Stimulated activated CD4-positive, alpha-beta T cell treated with anti-CD3 and anti-CD28 coated beads, Interleukin-1b, Interleukin-23, amount 100 ng/mL, for 24 hours (primary cell): ENCODE data around the gene APOOL.
"Not testable (repeated sequence)": the region's sequence is repeated elsewhere in the genome, so short reads cannot be mapped to it uniquely, and the experiment has no call there.

Experiments used
- DNase-seq, 4 experiments: peaks; one replicate each; pipeline ENCODE4 v3.0.0-alpha.2; 2020; ENCODE audit warnings: low read depth in 4 of 4, low spot score in 1 of 4

Gene APOOL

DNA sequence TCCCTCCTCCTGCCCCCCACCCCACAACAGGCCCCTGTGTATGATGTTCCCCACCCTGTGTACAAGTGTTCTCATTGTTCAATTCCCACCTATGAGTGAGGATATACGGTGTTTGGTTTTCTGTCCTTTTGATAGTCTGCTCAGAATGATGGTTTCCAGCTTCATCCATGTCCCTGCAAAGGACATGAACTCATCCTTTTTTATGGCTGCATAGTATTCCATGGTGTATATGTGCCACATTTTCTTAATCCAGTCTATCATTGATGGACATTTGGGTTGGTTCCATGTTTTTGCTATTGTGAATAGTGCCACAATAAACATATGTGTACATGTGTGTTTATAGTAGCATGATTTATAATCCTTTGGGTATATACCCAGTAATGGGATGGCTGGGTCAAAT lies 73.6 kb downstream of the APOOL start:
- DNase-seq, result not testable (repeated sequence)

DNA sequence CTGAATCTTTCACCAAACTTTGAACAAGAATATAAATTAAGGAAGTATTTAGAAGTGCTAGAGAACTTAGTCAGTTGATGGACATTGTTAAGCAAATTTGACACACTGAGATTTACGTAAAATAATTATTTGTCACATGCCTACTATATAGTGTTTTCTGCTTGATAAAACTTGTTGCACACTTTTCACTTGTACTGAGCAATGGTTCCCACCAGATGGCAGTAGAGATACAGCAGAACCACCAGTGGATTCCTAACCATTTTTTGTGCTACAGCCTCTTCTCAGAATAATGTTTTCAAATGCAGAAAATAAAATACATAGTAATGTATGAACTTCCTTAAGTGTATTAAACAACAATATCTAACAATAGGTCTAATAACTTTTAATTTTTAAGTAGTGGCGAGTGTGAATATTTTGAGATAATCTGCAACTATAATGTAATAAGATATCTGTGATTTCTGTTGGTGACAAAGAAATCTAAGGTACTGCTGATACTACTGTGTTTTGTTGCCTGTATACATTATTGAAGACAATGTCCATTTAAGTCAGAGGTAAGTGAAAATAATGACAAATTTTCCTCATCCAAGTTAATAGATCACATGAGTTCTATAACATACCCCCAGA lies 81.2 kb downstream of the APOOL start:
- peak in 1 of 4 experiments; percentile 3 for DNase-seq

DNA sequence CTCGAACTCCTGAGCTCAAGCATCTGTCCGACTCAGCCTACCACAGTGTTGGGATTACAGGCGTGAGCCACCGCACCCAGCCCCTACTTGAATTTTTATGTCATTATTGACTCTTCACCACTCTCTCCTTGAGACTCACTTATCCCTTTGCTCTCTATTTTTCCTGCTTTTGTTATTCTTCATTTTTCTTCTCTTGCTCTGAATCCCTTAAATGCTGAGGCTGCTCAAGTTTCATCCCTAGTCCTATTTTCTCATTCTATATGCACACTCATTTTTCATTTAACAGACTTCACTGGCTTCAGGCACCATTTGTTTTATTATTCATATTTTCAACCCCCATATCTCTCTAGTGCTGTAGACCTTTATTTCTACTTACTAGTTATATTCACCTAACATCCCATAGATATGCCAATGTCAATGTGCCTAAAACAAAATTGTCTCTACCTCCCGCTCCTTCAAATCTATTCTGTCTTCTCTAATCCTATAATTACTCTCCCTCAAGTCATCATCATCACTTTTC lies 85.7 kb downstream of the APOOL start:
- DNase-seq, result no peak

DNA sequence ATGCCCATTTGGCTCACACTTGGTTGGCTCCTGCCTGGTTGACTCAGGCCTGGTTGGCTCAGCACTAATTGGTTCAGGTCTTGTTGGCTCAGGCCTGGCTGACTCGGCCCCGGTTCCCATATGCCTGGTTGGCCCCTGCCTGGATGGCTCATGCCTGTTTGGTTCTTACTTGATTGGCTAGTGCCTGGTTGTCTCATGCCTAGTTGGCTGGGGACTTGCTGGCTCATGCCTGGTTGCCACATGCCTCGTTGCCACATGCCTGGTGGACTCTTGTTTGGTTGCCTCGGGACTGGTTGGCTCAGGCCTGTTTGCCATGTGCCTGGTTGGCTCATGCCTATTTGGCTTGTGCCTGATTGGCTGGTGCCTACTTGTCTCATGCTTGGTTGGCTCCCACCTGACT lies 103.7 kb downstream of the APOOL start:
- no peak for DNase-seq

DNA sequence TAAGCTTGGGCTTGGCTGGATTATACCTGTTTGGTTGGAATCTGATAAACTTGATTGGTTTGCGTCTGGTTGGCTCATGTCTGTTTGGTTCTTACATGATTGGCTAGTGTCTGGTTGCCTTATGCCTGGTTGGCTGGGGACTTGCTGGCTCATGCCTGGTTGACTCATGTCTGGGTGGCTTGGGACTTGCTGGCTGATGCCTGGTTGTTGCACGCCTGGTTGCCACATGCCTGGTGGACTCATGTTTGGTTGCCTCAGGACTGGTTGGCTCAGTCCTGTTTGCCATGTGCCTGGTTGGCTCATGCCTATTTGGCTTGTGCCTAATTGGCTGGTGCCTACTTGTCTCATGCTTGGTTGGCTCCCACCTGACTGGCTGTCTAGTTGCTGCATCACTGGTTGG lies 104.5 kb downstream of the APOOL start:
- no peak for DNase-seq

DNA sequence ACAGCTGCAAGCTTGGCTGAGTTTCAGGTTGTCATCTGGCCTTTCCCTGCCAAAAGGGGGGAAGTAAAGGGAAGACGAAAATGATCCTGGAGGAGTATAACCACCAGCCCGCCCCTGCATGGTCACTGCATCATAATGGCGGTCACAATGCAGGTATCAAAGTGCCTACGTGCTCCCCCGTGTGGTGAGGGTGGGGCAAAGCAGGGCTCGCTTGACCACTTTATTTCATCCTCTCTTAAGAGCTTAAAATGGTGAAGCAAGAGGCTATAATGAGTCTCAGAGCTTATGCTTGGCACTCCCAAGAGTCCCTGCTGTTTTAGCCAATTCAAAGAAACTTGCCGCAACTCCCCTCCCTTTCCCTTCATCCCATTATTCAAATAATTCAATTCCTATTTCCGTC lies 105.6 kb downstream of the APOOL start:
- DNase-seq, result no peak

DNA sequence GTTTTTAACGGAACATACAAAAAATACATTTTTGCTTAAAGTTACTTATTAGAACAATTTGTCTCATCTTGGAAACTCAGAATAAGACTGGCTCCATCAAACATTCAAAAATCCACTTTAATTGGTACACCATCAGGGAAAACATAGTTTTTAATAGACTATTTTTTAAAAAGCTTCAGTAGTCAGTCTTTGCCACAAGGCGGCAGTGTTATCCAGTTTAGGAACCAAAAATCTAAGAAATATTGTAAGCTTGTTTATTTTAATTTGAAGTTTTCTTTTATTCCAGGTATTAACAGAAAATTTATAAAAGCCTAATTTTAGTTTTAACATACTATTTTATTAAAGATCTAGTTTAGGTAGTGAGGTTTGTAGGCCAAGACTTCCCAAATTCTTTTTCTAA lies 107.7 kb downstream of the APOOL start:
- DNase-seq, result no peak

DNA sequence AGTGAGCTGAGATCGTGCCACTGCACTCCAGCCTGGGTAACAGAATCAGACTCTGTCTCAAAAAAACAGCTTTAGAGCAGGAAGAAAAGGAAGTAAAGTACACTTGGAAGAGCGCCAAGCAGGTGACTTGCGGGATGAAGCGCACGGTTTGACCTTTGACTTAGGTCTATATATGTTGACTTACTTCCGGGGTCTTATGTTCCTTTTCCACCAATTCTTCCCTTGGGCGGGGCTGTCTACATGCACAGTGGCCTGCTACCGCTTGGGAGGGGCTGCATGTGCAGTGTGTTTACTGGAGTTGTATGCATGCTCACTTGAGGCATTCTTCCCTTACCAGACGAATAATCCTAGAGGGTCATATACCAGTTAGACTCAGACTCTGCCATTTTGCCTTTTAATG lies 108.6 kb downstream of the APOOL start:
- no peak for DNase-seq

DNA sequence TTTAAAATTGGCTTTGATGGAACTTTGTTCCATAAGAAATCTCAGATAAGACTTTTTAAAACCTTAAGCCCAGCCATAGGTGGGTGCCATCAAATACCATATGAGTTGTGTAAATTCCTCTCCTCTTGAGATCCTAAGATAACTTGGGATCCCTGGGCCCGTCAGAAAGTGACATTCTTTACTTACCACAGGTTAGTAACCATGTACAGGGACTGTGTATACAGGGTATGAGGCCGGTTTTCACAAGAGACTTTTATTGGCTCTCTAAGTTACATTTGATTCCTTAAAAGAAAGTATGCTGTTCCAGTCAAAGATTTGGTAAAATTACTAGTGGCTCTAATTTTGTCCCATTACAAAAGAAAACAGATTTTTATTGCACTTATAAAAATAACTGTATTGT lies 110.1 kb downstream of the APOOL start:
- no peak for DNase-seq

DNA sequence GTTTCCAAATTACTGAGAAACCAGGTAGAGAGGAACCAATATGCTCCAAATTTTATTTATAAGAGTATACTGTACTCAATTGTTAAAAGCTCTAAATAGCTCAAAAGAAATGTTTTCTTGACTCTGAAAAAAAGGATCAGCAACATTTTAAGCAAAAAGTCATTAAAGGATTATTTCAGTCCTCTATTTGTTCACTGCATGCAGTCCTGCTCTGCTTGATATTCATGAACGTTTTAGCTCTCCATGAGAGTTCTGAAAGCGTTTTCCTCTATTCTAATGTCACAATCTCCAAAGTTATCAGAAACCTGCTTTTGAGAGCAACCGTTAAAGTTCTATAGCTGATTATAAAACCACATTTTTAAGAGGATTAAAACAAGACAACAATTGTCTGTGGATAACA lies 110.5 kb downstream of the APOOL start:
- no peak for DNase-seq

DNA sequence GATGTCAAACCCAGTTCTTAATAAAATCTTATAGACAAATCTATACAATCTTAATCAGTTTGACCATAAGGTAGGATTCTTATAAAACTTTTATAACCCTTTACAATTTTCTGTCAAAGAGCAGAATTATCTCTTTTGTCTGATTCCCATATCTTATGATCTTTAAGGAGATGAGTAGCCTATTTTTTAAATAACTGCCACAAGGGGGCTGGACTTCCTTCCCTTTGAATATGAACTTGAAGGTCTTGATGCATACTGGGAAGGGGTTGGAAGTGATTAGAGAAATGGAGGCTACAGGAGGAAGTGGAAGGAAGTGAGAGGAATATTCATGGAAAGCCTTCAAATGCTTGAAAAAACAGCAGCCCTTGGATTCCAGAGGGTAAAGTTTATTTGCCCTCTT lies 111.1 kb downstream of the APOOL start:
- DNase-seq, result no peak

DNA sequence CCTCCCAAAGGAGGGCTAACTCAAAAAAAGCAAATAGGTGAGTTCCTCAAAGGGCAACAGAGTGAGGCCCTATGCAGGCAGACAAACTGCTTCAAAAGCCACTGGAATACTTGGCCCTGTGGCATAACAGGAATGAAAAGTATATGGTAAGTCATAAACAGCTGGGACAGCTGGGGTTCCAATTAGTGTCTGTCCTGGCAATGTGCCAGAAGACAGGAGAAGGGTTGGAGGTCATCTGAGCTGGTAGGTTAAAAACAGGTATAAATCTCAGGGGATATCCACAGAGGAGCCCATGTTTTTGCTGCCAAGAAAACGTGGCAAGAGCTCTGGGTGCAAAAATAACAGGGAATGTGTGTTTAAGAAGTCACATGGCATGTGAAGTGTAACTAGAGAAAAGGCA lies 111.6 kb downstream of the APOOL start:
- no peak for DNase-seq

DNA sequence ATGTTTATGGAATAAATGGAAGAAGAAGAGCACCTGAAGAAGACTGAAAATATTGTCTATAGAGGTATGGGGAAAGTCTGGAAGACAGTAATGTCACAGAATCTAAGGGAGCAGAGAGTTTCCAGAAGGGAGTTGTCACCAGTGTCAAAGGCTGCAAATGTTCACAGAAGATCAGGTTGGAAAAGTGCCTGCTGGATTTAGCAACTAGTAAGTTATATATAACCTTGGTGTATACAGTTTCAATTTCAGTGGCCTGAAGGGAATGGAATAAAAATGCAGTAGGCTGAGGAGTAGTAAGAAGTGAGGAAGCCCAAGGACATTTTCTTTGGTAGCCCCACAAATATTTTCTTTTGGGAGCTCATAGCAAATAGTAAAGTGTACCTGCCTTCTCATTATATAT lies 132.7 kb downstream of the APOOL start:
- no peak for DNase-seq

DNA sequence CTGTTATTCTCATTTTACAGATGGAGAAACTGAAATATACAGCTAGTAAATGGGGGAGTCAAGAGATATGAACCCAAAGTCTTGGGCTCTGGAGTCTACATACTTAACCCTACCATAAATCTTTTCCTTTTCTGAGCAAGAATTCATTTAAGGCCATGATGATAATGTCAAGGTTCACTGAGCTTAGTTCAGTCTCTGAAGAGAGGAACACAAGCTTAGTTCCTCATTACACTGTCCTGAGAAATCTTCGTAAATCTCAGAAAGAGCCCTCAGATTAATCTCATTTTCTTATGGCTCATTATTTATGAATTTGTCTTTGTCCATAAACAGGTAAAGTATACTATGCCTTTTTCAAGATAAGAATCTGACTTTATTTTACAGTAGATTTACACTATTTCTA lies 135.7 kb downstream of the APOOL start:
- DNase-seq, result no peak

DNA sequence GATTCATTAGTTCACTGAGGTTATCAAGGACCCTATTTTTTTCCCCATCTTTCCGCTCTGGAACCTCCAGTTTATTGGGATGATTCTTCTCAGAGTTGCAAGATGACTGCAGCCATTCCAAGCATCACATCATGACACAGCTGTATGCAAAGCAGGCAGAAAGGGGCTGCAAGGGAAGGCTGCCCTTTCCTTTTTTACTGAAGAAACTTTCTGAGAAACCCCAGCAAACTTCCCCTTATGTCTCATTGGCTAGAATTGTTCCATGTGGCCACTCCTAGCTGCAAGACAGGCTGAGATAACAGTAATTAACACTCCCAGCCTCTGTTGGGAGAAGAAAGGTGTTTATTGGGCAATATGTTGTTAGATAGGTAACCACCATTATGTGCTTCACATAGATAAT lies 137.3 kb downstream of the APOOL start:
- DNase-seq, result no peak
